ENCODE results near the gene LCOR.

DNA sequence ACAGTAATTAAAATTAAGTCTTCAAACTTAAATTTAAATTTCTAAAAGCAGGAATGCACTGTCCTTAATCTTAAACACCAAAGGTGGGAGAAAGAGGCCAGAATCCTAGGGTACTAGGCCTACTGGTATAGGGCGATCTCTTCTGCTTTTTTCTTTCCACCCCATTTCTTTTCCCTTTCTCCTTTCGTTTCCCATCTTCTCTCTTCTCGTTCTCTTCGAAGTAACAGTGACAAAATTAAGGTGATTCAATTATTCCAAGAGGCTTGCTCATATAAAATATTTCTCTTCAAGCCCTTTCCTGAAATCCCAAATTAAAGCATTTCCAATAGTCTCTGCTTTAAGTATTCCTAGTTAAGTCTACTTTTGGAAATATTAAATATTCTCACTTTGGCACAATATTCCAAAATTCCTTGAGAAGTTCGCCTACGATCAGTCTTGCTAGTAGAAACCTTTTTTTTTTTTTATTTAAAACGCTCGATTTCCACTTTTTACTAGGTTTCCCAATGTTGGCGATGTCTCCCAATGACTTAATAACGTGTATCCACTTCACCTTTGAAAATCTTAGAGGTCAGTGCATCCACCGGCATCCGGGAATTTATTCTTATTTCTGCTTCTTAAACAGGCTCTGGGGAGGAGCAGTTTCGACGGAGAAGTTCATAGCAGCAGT lies 765 bp upstream of the LCOR start:
- TF ChIP-seq, protein P1, sequence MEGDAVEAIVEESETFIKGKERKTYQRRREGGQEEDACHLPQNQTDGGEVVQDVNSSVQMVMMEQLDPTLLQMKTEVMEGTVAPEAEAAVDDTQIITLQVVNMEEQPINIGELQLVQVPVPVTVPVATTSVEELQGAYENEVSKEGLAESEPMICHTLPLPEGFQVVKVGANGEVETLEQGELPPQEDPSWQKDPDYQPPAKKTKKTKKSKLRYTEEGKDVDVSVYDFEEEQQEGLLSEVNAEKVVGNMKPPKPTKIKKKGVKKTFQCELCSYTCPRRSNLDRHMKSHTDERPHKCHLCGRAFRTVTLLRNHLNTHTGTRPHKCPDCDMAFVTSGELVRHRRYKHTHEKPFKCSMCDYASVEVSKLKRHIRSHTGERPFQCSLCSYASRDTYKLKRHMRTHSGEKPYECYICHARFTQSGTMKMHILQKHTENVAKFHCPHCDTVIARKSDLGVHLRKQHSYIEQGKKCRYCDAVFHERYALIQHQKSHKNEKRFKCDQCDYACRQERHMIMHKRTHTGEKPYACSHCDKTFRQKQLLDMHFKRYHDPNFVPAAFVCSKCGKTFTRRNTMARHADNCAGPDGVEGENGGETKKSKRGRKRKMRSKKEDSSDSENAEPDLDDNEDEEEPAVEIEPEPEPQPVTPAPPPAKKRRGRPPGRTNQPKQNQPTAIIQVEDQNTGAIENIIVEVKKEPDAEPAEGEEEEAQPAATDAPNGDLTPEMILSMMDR (conservative IDR thresholded peaks at IDR 0.05; ENCODE audit: low read depth, low read length) = no peak
- no peak for TF ChIP-seq EZH2 (IDR thresholded peaks at IDR 0.05; ENCODE audit: borderline replicate concordance, low read depth, low read length, poor library complexity, severe bottlenecking)

Measured in A673 (cell line).